Activated CD4-positive, CD25-positive, alpha-beta regulatory T cell treated with anti-CD3 and anti-CD28 coated beads, Interleukin-2, amount 50 U/mL, for 16 hours (primary cell): Measurements from ENCODE around the gene STRN4.

Experiments
- DNase-seq: peaks from one replicate; pipeline ENCODE4 v3.0.0-alpha.2; 2020; ENCODE audit warnings: low read depth, low spot score

The STRN4 gene

GRCh38 chr19:46674416-46675178 is 71.7 kb downstream of the STRN4 start:
- no peak for DNase-seq

DNA sequence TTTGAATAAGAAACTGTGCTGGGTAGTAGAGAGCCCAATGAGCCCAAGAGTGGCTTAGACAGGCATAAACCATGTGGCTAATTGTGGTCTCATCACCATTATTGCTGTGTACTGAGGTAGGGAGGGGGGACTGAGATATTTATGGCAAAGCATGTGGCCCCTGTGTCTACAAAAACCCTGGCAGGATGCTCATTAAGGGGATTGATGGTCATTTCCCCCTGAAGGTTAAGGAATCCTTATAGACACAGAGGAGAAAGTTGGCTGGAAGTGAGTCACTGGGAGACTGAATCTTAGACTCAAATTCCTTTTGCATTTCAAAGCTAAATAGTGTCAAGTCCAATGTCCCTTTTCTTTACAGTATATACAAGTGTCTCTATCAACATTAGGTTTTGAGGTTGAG is 75.4 kb downstream of the STRN4 start:
- no peak for DNase-seq
